ENCODE data around the gene GJA1.

GJA1 gene

GRCh38 chr6:121418346-121418745 lies 17.1 kb upstream of the GJA1 start:
- Histone ChIP-seq H2AK5ac (ENCODE audit: low read depth, low read length) (no peak overlapping the region), H2BK12ac (ENCODE audit: low read length) (no peak overlapping the region), H3K79me1 (ENCODE audit: low read depth, low read length) (no peaks in the 10 kb centered on the region), H2BK15ac (ENCODE audit: low read length) (no peak overlapping the region), H3K4me3 (ENCODE audit: low read length in 2 of 2) (no peak overlapping the region), H4K8ac (ENCODE audit: low read depth, low read length) (no peak overlapping the region), H3K4me2 (ENCODE audit: insufficient read depth, low read length, poor library complexity, severe bottlenecking) (no peak overlapping the region), H3K27ac (replicated peaks; ENCODE audit: low read length) (no peak overlapping the region), H2BK120ac (ENCODE audit: low read depth, low read length) (no peak overlapping the region), H2AFZ (ENCODE audit: low read length) (no peak overlapping the region), H3K4me1 (ENCODE audit: control insufficient read depth in 2 of 2, insufficient read depth in 1 of 2, low read depth in 1 of 2, low read length in 2 of 2) (no peaks in the 10 kb centered on the region), H3K9ac (ENCODE audit: low read depth, low read length, poor library complexity) (no peak overlapping the region), H2BK5ac (ENCODE audit: low read length) (no peak overlapping the region), H4K91ac (ENCODE audit: low read depth, low read length, poor library complexity) (no peak overlapping the region), H3K27me3 (ENCODE audit: control insufficient read depth in 3 of 3, insufficient read depth in 3 of 3, low read depth in 1 of 3, low read length in 3 of 3) (no peaks in the 10 kb centered on the region), H3K23ac (ENCODE audit: low read depth, low read length, poor library complexity) (no peak overlapping the region), H3K4ac (ENCODE audit: low read length) (no peak overlapping the region), H3K14ac (ENCODE audit: low read length) (no peak overlapping the region), H3K36me3 (replicated peaks in 1 of 2; ENCODE audit: control insufficient read depth in 2 of 2, insufficient read depth in 2 of 2, low read length in 2 of 2) (no peaks in the 10 kb centered on the region), H3K18ac (ENCODE audit: low read length) (no peak overlapping the region), H3K9me3 (replicated peaks in 1 of 2; ENCODE audit: control insufficient read depth in 2 of 2, insufficient read depth in 1 of 2, low read depth in 1 of 2, low read length in 2 of 2) (peaks cover 0 to 2% of the 10 kb centered on the region in 2 donors)
- no CpG with 5 or more reads among the region's 4 CpGs for WGBS, 2 donors (ENCODE audit: extremely low coverage in 2 of 2, insufficient read length in 2 of 2, insufficient replicate concordance in 1 of 2)
- no peak for DNase-seq (ENCODE audit: low spot score)

GRCh38 chr6:121426686-121427085 lies 8.8 kb upstream of the GJA1 start:
- H3K9me3 ChIP-seq (replicated peaks in 1 of 2; ENCODE audit: control insufficient read depth in 2 of 2, insufficient read depth in 1 of 2, low read depth in 1 of 2, low read length in 2 of 2), result no peaks in the 10 kb centered on the region
- H2AFZ ChIP-seq (ENCODE audit: low read length), result no peak overlapping the region
- H3K23ac ChIP-seq (ENCODE audit: low read depth, low read length, poor library complexity), result no peak overlapping the region
- H2BK12ac ChIP-seq (ENCODE audit: low read length), result no peak overlapping the region
- no peak overlapping the region for H2BK15ac ChIP-seq (ENCODE audit: low read length)
- H3K27me3 ChIP-seq (ENCODE audit: control insufficient read depth in 3 of 3, insufficient read depth in 3 of 3, low read depth in 1 of 3, low read length in 3 of 3), result no peaks in the 10 kb centered on the region
- H3K4me3 ChIP-seq (ENCODE audit: low read length in 2 of 2), result no peak overlapping the region
- no peak overlapping the region for H3K18ac ChIP-seq (ENCODE audit: low read length)
- WGBS, 2 donors (ENCODE audit: extremely low coverage in 2 of 2, insufficient read length in 2 of 2, insufficient replicate concordance in 1 of 2), result no CpG with 5 or more reads among the region's 3 CpGs
- no peak for DNase-seq (ENCODE audit: low spot score)
- H2AK5ac ChIP-seq (ENCODE audit: low read depth, low read length), result no peak overlapping the region
- H2BK5ac ChIP-seq (ENCODE audit: low read length), result no peak overlapping the region
- H3K36me3 ChIP-seq (replicated peaks in 1 of 2; ENCODE audit: control insufficient read depth in 2 of 2, insufficient read depth in 2 of 2, low read length in 2 of 2), result no peaks in the 10 kb centered on the region
- H3K9ac ChIP-seq (ENCODE audit: low read depth, low read length, poor library complexity), result no peak overlapping the region
- no peaks in the 10 kb centered on the region for H3K79me1 ChIP-seq (ENCODE audit: low read depth, low read length)
- H3K4me2 ChIP-seq (ENCODE audit: insufficient read depth, low read length, poor library complexity, severe bottlenecking), result no peak overlapping the region
- H3K4ac ChIP-seq (ENCODE audit: low read length), result no peak overlapping the region
- no peak overlapping the region for H4K8ac ChIP-seq (ENCODE audit: low read depth, low read length)
- no peak overlapping the region for H4K91ac ChIP-seq (ENCODE audit: low read depth, low read length, poor library complexity)
- no peak overlapping the region for H2BK120ac ChIP-seq (ENCODE audit: low read depth, low read length)
- no peak overlapping the region for H3K14ac ChIP-seq (ENCODE audit: low read length)
- no peak overlapping the region for H3K27ac ChIP-seq (replicated peaks; ENCODE audit: low read length)
- peaks cover 0 to 3% of the 10 kb centered on the region in 2 donors for H3K4me1 ChIP-seq (ENCODE audit: control insufficient read depth in 2 of 2, insufficient read depth in 1 of 2, low read depth in 1 of 2, low read length in 2 of 2)

GRCh38 chr6:121428872-121429756 lies 6.3 kb upstream of the GJA1 start:
- WGBS, 2 donors (ENCODE audit: extremely low coverage in 2 of 2, insufficient read length in 2 of 2, insufficient replicate concordance in 1 of 2), result no CpG with 5 or more reads among the region's 15 CpGs
- Histone ChIP-seq H2BK12ac (ENCODE audit: low read length) (no peak overlapping the region), H3K27me3 (ENCODE audit: control insufficient read depth in 3 of 3, insufficient read depth in 3 of 3, low read depth in 1 of 3, low read length in 3 of 3) (no peaks in the 10 kb centered on the region), H2BK15ac (ENCODE audit: low read length) (no peak overlapping the region), H3K4me1 (ENCODE audit: control insufficient read depth in 2 of 2, insufficient read depth in 1 of 2, low read depth in 1 of 2, low read length in 2 of 2) (peaks cover 0 to 3% of the 10 kb centered on the region in 2 donors), H3K9me3 (replicated peaks in 1 of 2; ENCODE audit: control insufficient read depth in 2 of 2, insufficient read depth in 1 of 2, low read depth in 1 of 2, low read length in 2 of 2) (no peaks in the 10 kb centered on the region), H3K4me2 (ENCODE audit: insufficient read depth, low read length, poor library complexity, severe bottlenecking) (no peak overlapping the region), H2BK5ac (ENCODE audit: low read length) (no peak overlapping the region), H4K91ac (ENCODE audit: low read depth, low read length, poor library complexity) (no peak overlapping the region), H2BK120ac (ENCODE audit: low read depth, low read length) (no peak overlapping the region), H3K27ac (replicated peaks; ENCODE audit: low read length) (no peak overlapping the region), H3K4me3 (ENCODE audit: low read length in 2 of 2) (no peak overlapping the region), H2AK5ac (ENCODE audit: low read depth, low read length) (no peak overlapping the region), H3K23ac (ENCODE audit: low read depth, low read length, poor library complexity) (no peak overlapping the region), H3K79me1 (ENCODE audit: low read depth, low read length) (no peaks in the 10 kb centered on the region), H3K14ac (ENCODE audit: low read length) (no peak overlapping the region), H3K18ac (ENCODE audit: low read length) (no peak overlapping the region), H3K4ac (ENCODE audit: low read length) (no peak overlapping the region), H2AFZ (ENCODE audit: low read length) (no peak overlapping the region), H4K8ac (ENCODE audit: low read depth, low read length) (no peak overlapping the region), H3K9ac (ENCODE audit: low read depth, low read length, poor library complexity) (no peak overlapping the region), H3K36me3 (replicated peaks in 1 of 2; ENCODE audit: control insufficient read depth in 2 of 2, insufficient read depth in 2 of 2, low read length in 2 of 2) (no peaks in the 10 kb centered on the region)
- no peak for DNase-seq (ENCODE audit: low spot score)

GRCh38 chr6:121430514-121431460 lies 4.7 kb upstream of the GJA1 start:
- no peak for DNase-seq (ENCODE audit: low spot score)
- H3K27ac ChIP-seq (replicated peaks; ENCODE audit: low read length), result no peak overlapping the region

More at GRCh38 chr6:121430514-121431460, 4.7 kb upstream of the GJA1 start:
- Histone ChIP-seq H2BK15ac (ENCODE audit: low read length) (no peak overlapping the region), H3K4me1 (ENCODE audit: control insufficient read depth in 2 of 2, insufficient read depth in 1 of 2, low read depth in 1 of 2, low read length in 2 of 2) (peaks cover 7% of the 10 kb centered on the region in 2 donors), H3K79me1 (ENCODE audit: low read depth, low read length) (no peaks in the 10 kb centered on the region), H2AFZ (ENCODE audit: low read length) (peak overlapping the region; percentile 7), H2BK120ac (ENCODE audit: low read depth, low read length) (no peak overlapping the region), H3K4ac (ENCODE audit: low read length) (no peak overlapping the region), H3K36me3 (replicated peaks in 1 of 2; ENCODE audit: control insufficient read depth in 2 of 2, insufficient read depth in 2 of 2, low read length in 2 of 2) (no peaks in the 10 kb centered on the region), H2BK12ac (ENCODE audit: low read length) (no peak overlapping the region), H3K4me2 (ENCODE audit: insufficient read depth, low read length, poor library complexity, severe bottlenecking) (no peak overlapping the region), H3K14ac (ENCODE audit: low read length) (no peak overlapping the region), H3K9me3 (replicated peaks in 1 of 2; ENCODE audit: control insufficient read depth in 2 of 2, insufficient read depth in 1 of 2, low read depth in 1 of 2, low read length in 2 of 2) (no peaks in the 10 kb centered on the region), H3K27me3 (ENCODE audit: control insufficient read depth in 3 of 3, insufficient read depth in 3 of 3, low read depth in 1 of 3, low read length in 3 of 3) (no peaks in the 10 kb centered on the region), H3K9ac (ENCODE audit: low read depth, low read length, poor library complexity) (no peak overlapping the region), H3K4me3 (ENCODE audit: low read length in 2 of 2) (no peak overlapping the region), H4K91ac (ENCODE audit: low read depth, low read length, poor library complexity) (no peak overlapping the region), H3K23ac (ENCODE audit: low read depth, low read length, poor library complexity) (no peak overlapping the region), H3K18ac (ENCODE audit: low read length) (no peak overlapping the region), H4K8ac (ENCODE audit: low read depth, low read length) (no peak overlapping the region), H2AK5ac (ENCODE audit: low read depth, low read length) (no peak overlapping the region), H2BK5ac (ENCODE audit: low read length) (no peak overlapping the region)
- WGBS, 2 donors (ENCODE audit: extremely low coverage in 2 of 2, insufficient read length in 2 of 2, insufficient replicate concordance in 1 of 2), result no CpG with 5 or more reads among the region's 10 CpGs
